HepG2 (cell line): ENCODE data around the gene TMEM190. TPM values are rescaled to one million over a fixed set of nuclear protein-coding genes. Genes with fewer than 3 reads are reported as not detected.

ENCODE experiments used
- ADNP ChIP-seq: sonication (generic); formaldehyde crosslinking; IDR thresholded peaks from 2 replicates; pipeline ENCODE4 v1.4.0; 2020; ENCODE audit warnings: missing genetic modification reagents
- CBX5 ChIP-seq: sonication (generic); formaldehyde crosslinking; IDR thresholded peaks from 2 replicates; pipeline ENCODE4 v1.4.0; 2020; ENCODE audit warnings: missing genetic modification reagents, borderline replicate concordance
- CENPBD1 ChIP-seq: sonication (generic); formaldehyde crosslinking; IDR thresholded peaks from 2 replicates; pipeline ENCODE4 v1.8.0; 2022; ENCODE audit warnings: missing genetic modification reagents, low read depth, mild to moderate bottlenecking, borderline replicate concordance
- CREBL2 ChIP-seq: sonication (generic); formaldehyde crosslinking; IDR thresholded peaks from 2 replicates; pipeline ENCODE4 v1.8.1; 2023; ENCODE audit warnings: missing genetic modification reagents, mild to moderate bottlenecking, borderline replicate concordance
- CREM ChIP-seq, 2 experiments: sonication (generic) in 1 of 2; formaldehyde crosslinking in 1 of 2; IDR thresholded peaks; 2 replicates each; pipeline versions ENCODE4 v1.4.0 to v1.6.1; 2016 to 2020; ENCODE audit warnings: antibody characterized with exemption in 1 of 2, mild to moderate bottlenecking in 1 of 2, missing genetic modification reagents in 1 of 2
- ERF ChIP-seq: IDR thresholded peaks from 2 replicates; pipeline ENCODE4 v1.6.1; 2018; ENCODE audit warnings: missing biosample characterization, missing genetic modification reagents
- FOXA3 ChIP-seq: IDR thresholded peaks from 2 replicates; pipeline ENCODE4 v1.6.1; 2016; ENCODE audit warnings: missing genetic modification reagents, missing compliant biosample characterization
- HMG20A ChIP-seq: IDR thresholded peaks from 2 replicates; pipeline ENCODE4 v1.6.1; 2016; ENCODE audit warnings: borderline replicate concordance
- IKZF4 ChIP-seq: sonication (generic); formaldehyde crosslinking; IDR thresholded peaks from 2 replicates; pipeline ENCODE4 v1.5.1; 2020; ENCODE audit warnings: borderline replicate concordance, mild to moderate bottlenecking, low read depth, missing genetic modification reagents; ENCODE audit errors: not compliant biosample characterization
- KMT2A ChIP-seq: sonication (generic); formaldehyde crosslinking; IDR thresholded peaks from 2 replicates; pipeline ENCODE4 v1.4.0; 2020; ENCODE audit warnings: missing genetic modification reagents
- MED13 ChIP-seq: sonication (generic); formaldehyde crosslinking; IDR thresholded peaks from 2 replicates; pipeline ENCODE4 v1.5.0; 2020; ENCODE audit warnings: missing genetic modification reagents
- MLLT10 ChIP-seq: sonication (generic); formaldehyde crosslinking; IDR thresholded peaks from 2 replicates; pipeline ENCODE4 v1.4.0; 2020; ENCODE audit warnings: missing genetic modification reagents
- NFRKB ChIP-seq: fragments of 450-650 bp; IDR thresholded peaks from 2 replicates; pipeline ENCODE4 v1.6.1; 2017
- NFYB ChIP-seq: sonication (generic); formaldehyde crosslinking; IDR thresholded peaks from 2 replicates; pipeline ENCODE4 v1.4.0; 2020; ENCODE audit warnings: missing genetic modification reagents
- ONECUT2 ChIP-seq: sonication (generic); formaldehyde crosslinking; IDR thresholded peaks from 2 replicates; pipeline ENCODE4 v1.4.0; 2020; ENCODE audit warnings: missing genetic modification reagents
- PAWR ChIP-seq: sonication (generic); formaldehyde crosslinking; IDR thresholded peaks from 2 replicates; pipeline ENCODE4 v1.4.0; 2020; ENCODE audit warnings: missing genetic modification reagents, mild to moderate bottlenecking, borderline replicate concordance
- RBM39 ChIP-seq: fragments of 200-400 bp; formaldehyde crosslinking; IDR thresholded peaks from one replicate; pipeline ENCODE4 v1.6.1; 2018; ENCODE audit warnings: antibody characterized with exemption, mild to moderate bottlenecking, low read depth, low read length; ENCODE audit not compliant: poor library complexity, severe bottlenecking
- RERE ChIP-seq: IDR thresholded peaks from 2 replicates; pipeline ENCODE4 v1.6.1; 2016; ENCODE audit warnings: low read depth, missing genetic modification reagents, missing compliant biosample characterization
- SCMH1 ChIP-seq: sonication (generic); formaldehyde crosslinking; IDR thresholded peaks from 2 replicates; pipeline ENCODE4 v1.9.0; 2021; ENCODE audit warnings: missing genetic modification reagents, mild to moderate bottlenecking, borderline replicate concordance
- ZNF18 ChIP-seq: sonication (generic); formaldehyde crosslinking; IDR thresholded peaks from 2 replicates; pipeline ENCODE4 v1.8.0; 2022; ENCODE audit warnings: mild to moderate bottlenecking, missing genetic modification reagents; ENCODE audit not compliant: insufficient replicate concordance
- ZNF704 ChIP-seq: sonication (generic); formaldehyde crosslinking; IDR thresholded peaks from 2 replicates; pipeline ENCODE4 v1.8.1; 2023; ENCODE audit warnings: mild to moderate bottlenecking, inconsistent platforms, moderate library complexity, missing genetic modification reagents, borderline replicate concordance
- ZNF775 ChIP-seq: sonication (generic); formaldehyde crosslinking; IDR thresholded peaks from 2 replicates; pipeline ENCODE4 v1.4.0; 2020; ENCODE audit warnings: missing genetic modification reagents, mild to moderate bottlenecking, moderate library complexity, borderline replicate concordance
- polyA plus RNA-seq, 8 experiments: library from polyadenylated mRNA; depleted of rRNA in 3 of 8; stranded (reverse) in 7 of 8; unstranded in 1 of 8; fragments of >200 nt; fragmentation: Illumina TruSeq in 4 of 8; extraction: Trizol in 4 of 8; gene quantifications; 2 replicates each; pipeline versions ENCODE4 v1.2.1 to v1.2.3, GENCODE V29; 2011 to 2016; ENCODE audit warnings: low read depth in 4 of 8, missing spikeins in 1 of 8, mixed read lengths in 1 of 8; ENCODE audit not compliant: insufficient read depth in 1 of 8
- total RNA-seq, 5 experiments: library from RNA; depleted of rRNA; stranded (reverse); fragments of >200 nt; fragmentation: Illumina TruSeq; extraction: Trizol; gene quantifications; 2 replicates each; pipeline ENCODE4 v1.2.3, GENCODE V29; 2016; ENCODE audit warnings: low read depth in 1 of 5

The TMEM190 gene
- total and polyA plus RNA-seq, 2 of the 13 experiments (the other 11 are each of a cell fraction or from before 2014, with no cell fraction given), result 0.35 to 0.83 TPM

- TF ChIP-seq ZNF18 (CRISPR knock-in tag), result peak; percentile 45
- peak; percentile 37; the same call in 1 of the 2 replicates for TF ChIP-seq HMG20A (CRISPR knock-in tag)
- TF ChIP-seq CENPBD1 (CRISPR knock-in tag), result no peak
- TF ChIP-seq FOXA3, result peak; percentile 63
- TF ChIP-seq RERE (CRISPR knock-in tag), result no peak
- no peak for TF ChIP-seq NFYB (CRISPR knock-in tag)
- no peak for TF ChIP-seq SCMH1 (CRISPR knock-in tag)
- TF ChIP-seq KMT2A (CRISPR knock-in tag), result no peak
- TF ChIP-seq CREM (IDR thresholded peaks at IDR 0.05), result peak; percentile 58
- TF ChIP-seq CREM (CRISPR knock-in tag; IDR thresholded peaks at IDR 0.05), result no peak
- no peak for TF ChIP-seq CREBL2
- no peak for TF ChIP-seq MLLT10 (CRISPR knock-in tag)
- TF ChIP-seq ZNF704 (CRISPR knock-in tag), result no peak
- no peak for TF ChIP-seq ZNF775 (CRISPR knock-in tag)
- TF ChIP-seq IKZF4 (CRISPR knock-in tag), result no peak
- TF ChIP-seq RBM39, result no peak
- no peak for TF ChIP-seq NFRKB
- TF ChIP-seq ONECUT2 (CRISPR knock-in tag), result no peak
- no peak for TF ChIP-seq PAWR
- TF ChIP-seq ADNP (CRISPR knock-in tag), result peak; percentile 69; the same call in 1 of the 2 replicates
- TF ChIP-seq CBX5, result 0 out of 2 replicates have a peak, but pooled peaks have one; percentile 57
- TF ChIP-seq ERF (CRISPR knock-in tag), result peak; percentile 67; the same call in 1 of the 2 replicates
- TF ChIP-seq MED13, result no peak
These were observed 42.8 kb upstream of the TMEM190 start (continued) for GRCh38 chr19:55333870-55334269.
